RWPE2 (cell line): ENCODE measurements around the gene PRKCE.

Experiments used
- ATAC-seq: fragments of 200-7000 bp; cut with Tn5 transposase; 3 replicates; pipeline ENCODE4 v1.9.1; 2021; ENCODE audit warnings: low read depth
- DNase-seq: peaks from one replicate; pipeline ENCODE4 v3.0.0-alpha.2; 2020; ENCODE audit warnings: low spot score
- H3K27ac ChIP-seq: fragments of 450-650 bp; 2 replicates; pipeline ENCODE4 v1.5.1; 2017; ENCODE audit warnings: mild to moderate bottlenecking; ENCODE audit not compliant: poor library complexity, severe bottlenecking
- H3K27me3 ChIP-seq: fragments of 250-450 bp; sonication (Bioruptor Pico); 2 replicates; pipeline ENCODE4 v1.5.1; 2021; ENCODE audit warnings: mild to moderate bottlenecking, moderate library complexity; ENCODE audit not compliant: insufficient read depth, poor library complexity, severe bottlenecking
- H3K36me3 ChIP-seq: fragments of 250-450 bp; sonication (Bioruptor Pico); 2 replicates; pipeline ENCODE4 v1.5.1; 2020; ENCODE audit warnings: low read depth, mild to moderate bottlenecking, moderate library complexity
- H3K4me1 ChIP-seq: fragments of 250-450 bp; sonication (Bioruptor Pico); 2 replicates; pipeline ENCODE4 v1.5.1; 2021; ENCODE audit warnings: mild to moderate bottlenecking, moderate library complexity; ENCODE audit not compliant: insufficient read depth, poor library complexity, severe bottlenecking
- H3K4me3 ChIP-seq: fragments of 250-450 bp; sonication (Bioruptor Pico); 2 replicates; pipeline ENCODE4 v1.5.1; 2021; ENCODE audit warnings: mild to moderate bottlenecking, moderate library complexity; ENCODE audit not compliant: severe bottlenecking
- H3K9me3 ChIP-seq: fragments of 250-450 bp; sonication (Bioruptor Pico); 2 replicates; pipeline ENCODE4 v1.5.1; 2021; ENCODE audit warnings: mild to moderate bottlenecking, moderate library complexity; ENCODE audit not compliant: severe bottlenecking
- TF ChIP-seq, protein P1 (sequence below): fragments of 450-650 bp; IDR thresholded peaks from one replicate; pipeline ENCODE4 v1.5.1; 2017; ENCODE audit warnings: mild to moderate bottlenecking, moderate library complexity; ENCODE audit not compliant: poor library complexity, severe bottlenecking

The PRKCE gene

DNA sequence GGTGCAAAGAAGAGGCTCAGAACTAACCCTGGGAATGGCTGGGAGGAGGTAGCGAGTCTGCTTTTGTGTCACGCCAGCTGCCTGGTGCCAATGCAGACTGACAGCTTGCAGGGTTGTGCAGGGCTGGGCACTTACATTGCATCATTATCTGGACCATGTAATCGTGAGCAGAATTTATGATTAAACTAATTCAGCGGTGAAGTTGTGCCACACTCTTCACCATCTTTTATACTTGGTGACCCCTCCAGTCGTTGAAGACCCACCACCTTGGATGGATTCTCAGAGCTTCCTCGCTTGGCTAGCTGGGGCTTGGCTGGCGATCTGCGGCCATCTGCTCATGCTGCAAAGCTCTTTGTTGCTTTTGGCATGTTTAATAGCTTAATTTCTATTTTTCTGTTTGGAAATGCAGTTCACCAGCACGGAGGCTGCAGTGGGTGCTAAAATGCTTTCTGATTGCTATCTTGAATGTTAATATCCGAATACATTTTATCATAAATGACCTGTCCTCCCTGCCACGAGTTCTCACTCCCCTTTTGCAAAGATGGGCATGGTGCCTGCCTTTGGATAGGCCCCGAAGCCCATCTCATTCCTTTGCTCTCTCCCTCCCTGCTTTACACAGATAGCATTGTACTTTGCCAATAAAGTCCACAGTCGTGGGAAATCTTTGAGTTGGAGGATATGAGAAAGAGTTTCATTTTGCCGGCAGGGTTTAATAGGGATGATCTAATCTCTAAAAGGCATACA, 188.2 kb downstream of the PRKCE start:
- DNase-seq (no peak), ATAC-seq (no peak)
- H3K4me1 ChIP-seq: no peaks in the 10 kb centered on the region
- no peaks in the 10 kb centered on the region for H3K36me3 ChIP-seq
- no peaks in the 10 kb centered on the region for H3K9me3 ChIP-seq
- no peaks in the 10 kb centered on the region for H3K27me3 ChIP-seq
- no peak overlapping the region for H3K4me3 ChIP-seq
- no peak overlapping the region for H3K27ac ChIP-seq
- TF ChIP-seq, protein P1, sequence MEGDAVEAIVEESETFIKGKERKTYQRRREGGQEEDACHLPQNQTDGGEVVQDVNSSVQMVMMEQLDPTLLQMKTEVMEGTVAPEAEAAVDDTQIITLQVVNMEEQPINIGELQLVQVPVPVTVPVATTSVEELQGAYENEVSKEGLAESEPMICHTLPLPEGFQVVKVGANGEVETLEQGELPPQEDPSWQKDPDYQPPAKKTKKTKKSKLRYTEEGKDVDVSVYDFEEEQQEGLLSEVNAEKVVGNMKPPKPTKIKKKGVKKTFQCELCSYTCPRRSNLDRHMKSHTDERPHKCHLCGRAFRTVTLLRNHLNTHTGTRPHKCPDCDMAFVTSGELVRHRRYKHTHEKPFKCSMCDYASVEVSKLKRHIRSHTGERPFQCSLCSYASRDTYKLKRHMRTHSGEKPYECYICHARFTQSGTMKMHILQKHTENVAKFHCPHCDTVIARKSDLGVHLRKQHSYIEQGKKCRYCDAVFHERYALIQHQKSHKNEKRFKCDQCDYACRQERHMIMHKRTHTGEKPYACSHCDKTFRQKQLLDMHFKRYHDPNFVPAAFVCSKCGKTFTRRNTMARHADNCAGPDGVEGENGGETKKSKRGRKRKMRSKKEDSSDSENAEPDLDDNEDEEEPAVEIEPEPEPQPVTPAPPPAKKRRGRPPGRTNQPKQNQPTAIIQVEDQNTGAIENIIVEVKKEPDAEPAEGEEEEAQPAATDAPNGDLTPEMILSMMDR: no peak

DNA sequence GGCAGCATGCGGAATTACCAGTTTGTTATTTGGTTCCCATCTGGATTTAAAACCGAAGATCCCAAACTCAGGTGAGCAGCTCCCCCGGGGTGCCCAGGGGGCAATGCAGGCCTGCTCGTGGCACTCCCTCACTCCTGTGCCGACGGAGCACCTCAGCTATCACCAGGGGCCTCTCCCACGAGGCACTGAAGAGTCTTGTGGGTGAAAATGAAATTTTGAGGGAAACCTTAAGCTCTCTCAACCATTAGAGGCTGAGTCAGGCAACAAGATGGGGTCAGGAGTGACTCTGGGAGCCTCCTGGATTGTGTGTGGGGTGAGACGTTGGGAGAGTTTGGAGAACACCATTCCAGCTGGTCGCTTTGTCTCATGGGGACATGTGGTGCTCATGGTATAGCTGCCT, 189.0 kb downstream of the PRKCE start:
- no peak overlapping the region for H3K4me3 ChIP-seq
- H3K27ac ChIP-seq: no peak overlapping the region
- no peaks in the 10 kb centered on the region for H3K9me3 ChIP-seq
- ATAC-seq (no peak), DNase-seq (no peak)
- H3K27me3 ChIP-seq: no peaks in the 10 kb centered on the region
- TF ChIP-seq, protein P1: no peak
- no peaks in the 10 kb centered on the region for H3K4me1 ChIP-seq
- H3K36me3 ChIP-seq: no peaks in the 10 kb centered on the region

DNA sequence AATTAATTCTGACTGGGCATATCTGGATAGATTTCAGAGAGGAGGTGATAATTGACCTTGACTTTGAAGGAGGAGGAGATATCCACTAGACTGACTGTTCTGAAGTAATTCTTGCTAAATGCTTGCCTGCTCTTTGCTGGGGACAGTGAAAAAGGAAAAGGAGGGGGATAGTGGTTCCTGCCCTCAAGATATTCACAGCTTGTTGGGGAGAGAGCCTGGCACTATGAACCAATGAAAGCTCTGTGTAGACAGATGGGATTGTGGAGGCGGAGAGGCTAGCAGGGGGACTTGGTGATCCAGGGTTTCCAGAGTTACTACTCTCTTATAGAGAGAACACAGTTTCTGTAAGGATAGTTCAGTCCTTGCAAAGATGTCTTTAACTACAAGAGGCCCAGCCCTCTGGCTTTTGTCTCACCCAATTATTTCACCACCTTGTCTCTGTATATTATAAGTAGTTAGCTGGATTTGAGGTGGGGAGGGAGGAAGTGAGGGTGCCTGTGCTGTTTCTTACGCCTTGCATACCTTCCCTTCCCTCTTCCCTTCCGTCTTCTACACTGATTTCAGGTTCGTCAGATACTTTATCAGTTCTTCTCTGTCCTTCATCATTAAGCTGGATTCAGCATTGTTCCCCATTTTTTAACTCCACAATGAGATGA, 190.4 kb downstream of the PRKCE start:
- no peak overlapping the region for H3K27ac ChIP-seq

DNA sequence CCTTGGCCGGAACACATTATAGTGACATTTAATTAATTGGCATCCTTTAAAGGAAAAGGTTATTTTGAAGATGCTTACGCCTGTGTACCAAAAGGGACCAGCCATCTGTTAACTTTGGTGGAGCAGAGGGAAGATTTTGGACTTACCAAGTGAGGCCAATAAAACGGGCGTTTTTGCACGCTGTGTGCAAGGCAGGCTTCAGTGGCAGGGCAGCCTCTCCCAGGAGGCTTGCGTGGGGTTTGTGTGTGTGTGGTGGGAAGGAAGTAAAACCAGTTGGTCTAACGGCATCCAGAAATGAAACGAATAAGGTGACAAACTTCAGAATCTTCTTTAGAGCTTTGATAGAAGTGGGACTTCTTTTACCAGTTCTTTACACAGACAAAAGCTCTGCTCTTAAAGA, 191.7 kb downstream of the PRKCE start:
- Histone ChIP-seq H3K27me3 (no peaks in the 10 kb centered on the region), H3K36me3 (no peaks in the 10 kb centered on the region), H3K27ac (no peak overlapping the region), H3K4me3 (no peak overlapping the region), H3K9me3 (no peaks in the 10 kb centered on the region), H3K4me1 (no peaks in the 10 kb centered on the region)
- TF ChIP-seq, protein P1: no peak
- no peak for DNase-seq
- ATAC-seq: no peak

More for the DNA sequence above, 190.4 kb downstream of the PRKCE start:
- TF ChIP-seq, protein P1: no peak
- Histone ChIP-seq H3K4me1 (no peaks in the 10 kb centered on the region), H3K36me3 (no peaks in the 10 kb centered on the region), H3K27me3 (no peaks in the 10 kb centered on the region), H3K4me3 (no peak overlapping the region), H3K9me3 (no peaks in the 10 kb centered on the region)
- ATAC-seq (no peak), DNase-seq (no peak)
